ENCODE data around the gene PLCB1.
"Not testable (repeated sequence)": the region's sequence is repeated elsewhere in the genome, so short reads cannot be mapped to it uniquely, and the experiment has no call there.

The PLCB1 gene

DNA sequence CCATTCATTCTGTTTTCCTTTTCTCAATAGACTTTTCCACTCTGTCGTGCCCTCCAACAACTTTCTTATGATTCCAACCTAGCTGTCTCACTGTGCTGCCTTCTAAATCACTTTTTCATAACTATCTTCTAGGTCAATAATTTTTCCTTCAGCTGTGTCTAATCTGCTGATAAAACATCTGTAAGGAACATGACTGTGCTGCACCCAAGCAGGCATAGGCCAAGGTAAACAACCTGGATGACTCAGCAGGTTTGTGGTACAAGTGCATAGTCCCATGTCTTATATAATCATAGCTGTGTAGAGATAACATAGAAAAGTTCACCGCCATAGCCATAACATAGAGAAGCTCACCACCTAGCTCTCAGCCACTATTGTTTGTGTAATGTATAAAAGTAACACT, 332.3 kb downstream of the PLCB1 start:
- Histone ChIP-seq H3K4me3 (ENCODE audit: low read depth in 1 of 2, low read length in 2 of 2) (no peak overlapping the region), H3K9me3 (ENCODE audit: control insufficient read depth in 1 of 2, low read length in 2 of 2) (peaks cover 0 to 3% of the 10 kb centered on the region in 2 donors), H3K27ac (ENCODE audit: low read length) (no peak overlapping the region), H3K27me3 (ENCODE audit: low read depth, low read length) (no peaks in the 10 kb centered on the region), H3K4me1 (ENCODE audit: control insufficient read depth in 1 of 2, insufficient read depth in 2 of 2, low read length in 2 of 2) (no peaks in the 10 kb centered on the region), H3K36me3 (ENCODE audit: control insufficient read depth in 1 of 2, insufficient read depth in 2 of 2, low read length in 2 of 2) (no peaks in the 10 kb centered on the region)

DNA sequence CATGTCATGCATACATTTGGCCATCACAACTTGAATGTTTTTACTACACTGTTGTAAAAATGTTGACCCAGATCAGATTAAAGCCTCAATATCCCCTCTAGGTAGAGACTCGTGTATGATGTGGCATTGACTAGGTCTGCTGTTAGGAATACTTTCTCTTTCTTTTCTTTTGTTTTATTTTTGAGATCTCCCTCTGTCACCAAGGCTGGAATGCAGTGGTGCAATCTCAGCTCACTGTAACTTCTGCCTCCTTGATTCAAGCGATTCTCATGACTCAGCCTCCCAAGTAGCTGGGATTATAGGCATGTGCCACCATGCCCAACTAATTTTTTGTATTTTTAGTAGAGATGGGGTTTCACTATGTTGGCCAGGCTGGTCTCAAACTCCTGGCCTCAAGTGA, 334.7 kb downstream of the PLCB1 start:
- not testable (repeated sequence) for H3K9me3 ChIP-seq (ENCODE audit: control insufficient read depth in 1 of 2, low read length in 2 of 2); H3K36me3 ChIP-seq (ENCODE audit: control insufficient read depth in 1 of 2, insufficient read depth in 2 of 2, low read length in 2 of 2); H3K27ac ChIP-seq (ENCODE audit: low read length); H3K4me3 ChIP-seq (ENCODE audit: low read depth in 1 of 2, low read length in 2 of 2); H3K27me3 ChIP-seq (ENCODE audit: low read depth, low read length); H3K4me1 ChIP-seq (ENCODE audit: control insufficient read depth in 1 of 2, insufficient read depth in 2 of 2, low read length in 2 of 2)

DNA sequence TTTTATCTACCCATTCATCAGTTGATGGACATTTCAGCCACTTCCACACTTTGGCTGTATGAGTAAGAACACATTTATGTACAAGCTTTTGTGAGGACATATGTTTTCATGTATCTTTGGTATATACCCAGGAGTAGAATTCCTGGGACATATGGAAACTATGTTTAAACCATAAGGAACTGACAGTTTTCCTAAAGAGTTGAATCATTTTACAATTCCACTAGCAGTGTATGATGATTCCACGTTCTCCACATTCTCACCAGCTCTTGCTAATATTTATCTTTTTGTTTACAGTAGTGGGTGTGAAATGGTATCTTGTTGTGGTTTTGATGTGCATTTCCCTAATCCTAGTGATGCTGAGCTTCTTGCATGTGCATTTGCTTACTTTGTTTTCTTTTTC, 338.1 kb downstream of the PLCB1 start:
- H3K36me3 ChIP-seq (ENCODE audit: control insufficient read depth in 1 of 2, insufficient read depth in 2 of 2, low read length in 2 of 2): no peaks in the 10 kb centered on the region
- no peak overlapping the region for H3K27ac ChIP-seq (ENCODE audit: low read length)
- H3K27me3 ChIP-seq (ENCODE audit: low read depth, low read length): no peaks in the 10 kb centered on the region
- no peak overlapping the region for H3K4me3 ChIP-seq (ENCODE audit: low read depth in 1 of 2, low read length in 2 of 2)
- peaks cover 0 to 10% of the 10 kb centered on the region in 2 donors for H3K4me1 ChIP-seq (ENCODE audit: control insufficient read depth in 1 of 2, insufficient read depth in 2 of 2, low read length in 2 of 2)
- H3K9me3 ChIP-seq (ENCODE audit: control insufficient read depth in 1 of 2, low read length in 2 of 2): no peaks in the 10 kb centered on the region

DNA sequence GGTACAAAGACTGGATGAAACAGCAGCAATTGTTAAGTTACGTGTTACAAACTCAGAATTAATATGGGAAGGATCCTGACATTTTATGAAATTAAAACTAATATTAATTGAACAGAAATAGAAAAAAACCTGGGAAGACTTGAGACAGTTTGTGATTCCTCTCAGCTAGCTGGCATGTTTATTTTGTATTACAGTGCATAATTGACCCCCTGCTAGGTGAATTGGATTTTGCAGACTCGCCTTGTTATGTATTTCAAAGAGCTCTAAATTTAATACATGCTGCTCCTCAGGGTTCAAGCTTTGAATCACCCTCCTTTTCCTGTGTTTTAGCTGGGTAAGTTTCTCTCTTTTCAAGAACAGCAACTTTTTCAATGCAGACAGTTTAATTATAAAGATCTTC, 339.4 kb downstream of the PLCB1 start:
- H3K27ac ChIP-seq (ENCODE audit: low read length): no peak overlapping the region
- H3K27me3 ChIP-seq (ENCODE audit: low read depth, low read length): no peaks in the 10 kb centered on the region
- peaks cover 0 to 10% of the 10 kb centered on the region in 2 donors for H3K4me1 ChIP-seq (ENCODE audit: control insufficient read depth in 1 of 2, insufficient read depth in 2 of 2, low read length in 2 of 2)
- H3K4me3 ChIP-seq (ENCODE audit: low read depth in 1 of 2, low read length in 2 of 2): no peak overlapping the region
- no peaks in the 10 kb centered on the region for H3K9me3 ChIP-seq (ENCODE audit: control insufficient read depth in 1 of 2, low read length in 2 of 2)
- H3K36me3 ChIP-seq (ENCODE audit: control insufficient read depth in 1 of 2, insufficient read depth in 2 of 2, low read length in 2 of 2): no peaks in the 10 kb centered on the region

DNA sequence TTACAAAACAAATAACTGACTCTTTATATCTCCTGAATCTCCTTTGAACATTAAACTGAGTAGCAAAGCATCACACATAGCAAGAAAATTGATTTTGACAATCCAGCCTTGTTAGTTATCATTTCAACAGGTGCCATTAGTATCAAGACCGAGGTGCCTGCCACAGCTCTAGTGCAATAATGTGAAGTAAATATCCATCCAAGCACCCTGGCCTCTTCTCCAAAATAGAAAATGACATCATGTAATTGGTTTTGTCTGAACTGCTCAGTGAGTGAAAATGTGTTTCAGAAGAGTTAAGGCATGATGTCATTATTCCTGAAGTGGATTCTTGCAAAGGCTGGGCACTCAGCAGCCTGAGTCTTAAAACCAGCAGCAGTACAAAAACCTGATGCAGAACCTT, 341.4 kb downstream of the PLCB1 start:
- Histone ChIP-seq H3K4me1 (ENCODE audit: control insufficient read depth in 1 of 2, insufficient read depth in 2 of 2, low read length in 2 of 2) (peaks cover 0 to 10% of the 10 kb centered on the region in 2 donors), H3K4me3 (ENCODE audit: low read depth in 1 of 2, low read length in 2 of 2) (no peak overlapping the region), H3K27me3 (ENCODE audit: low read depth, low read length) (no peaks in the 10 kb centered on the region), H3K9me3 (ENCODE audit: control insufficient read depth in 1 of 2, low read length in 2 of 2) (no peaks in the 10 kb centered on the region), H3K36me3 (ENCODE audit: control insufficient read depth in 1 of 2, insufficient read depth in 2 of 2, low read length in 2 of 2) (no peaks in the 10 kb centered on the region), H3K27ac (ENCODE audit: low read length) (no peak overlapping the region)

DNA sequence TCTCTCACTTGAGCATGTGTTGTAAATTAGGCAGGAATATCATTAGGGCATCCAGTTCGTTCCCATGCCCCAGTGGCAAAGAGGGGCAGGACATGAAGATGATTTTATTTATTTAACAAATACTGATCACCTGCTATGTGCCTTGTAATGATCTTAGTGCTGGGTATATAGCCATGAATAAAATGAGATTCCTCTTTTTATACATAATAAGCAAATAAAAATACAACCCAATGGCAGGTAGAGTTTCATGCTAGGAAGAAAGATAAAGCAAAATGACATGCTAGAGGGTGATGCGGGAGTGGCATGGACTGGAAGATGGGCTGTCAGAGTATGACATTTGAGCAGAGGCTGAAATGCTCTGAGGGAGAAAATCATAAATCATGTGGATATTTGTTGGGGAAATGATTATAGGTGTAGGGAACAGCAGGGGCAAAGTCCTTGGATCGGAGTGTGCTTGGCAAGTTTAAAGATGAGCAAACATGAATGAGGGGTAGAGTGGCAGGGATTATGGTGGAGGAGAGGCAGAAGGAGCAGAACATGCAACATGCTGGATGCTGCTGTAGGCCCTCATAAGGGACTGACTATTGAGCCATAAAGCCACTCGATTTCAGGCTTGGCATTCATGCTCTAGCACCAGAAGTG, 342.1 kb downstream of the PLCB1 start:
- H3K36me3 ChIP-seq (ENCODE audit: control insufficient read depth in 1 of 2, insufficient read depth in 2 of 2, low read length in 2 of 2): no peaks in the 10 kb centered on the region

DNA sequence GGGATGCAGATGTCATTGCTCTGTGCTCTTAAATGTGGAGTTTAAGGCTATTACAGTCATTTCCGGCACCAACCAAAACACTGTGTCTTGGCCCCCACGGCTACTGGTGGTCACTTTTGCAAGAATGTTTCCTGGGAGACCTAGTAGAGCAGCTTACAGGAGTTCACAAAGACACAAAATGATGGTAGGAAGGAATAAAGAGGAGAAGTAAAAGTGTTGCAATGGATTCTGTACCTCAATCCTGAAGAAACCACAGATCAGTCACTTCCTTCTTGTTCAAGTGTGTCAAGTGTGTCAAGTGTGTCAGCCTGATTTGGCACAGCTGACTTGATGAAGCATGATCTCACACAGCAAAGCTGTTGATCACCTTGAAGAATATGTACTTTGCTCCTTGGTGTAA, 344.0 kb downstream of the PLCB1 start:
- H3K27me3 ChIP-seq (ENCODE audit: low read depth, low read length): no peaks in the 10 kb centered on the region
- H3K4me3 ChIP-seq (ENCODE audit: low read depth in 1 of 2, low read length in 2 of 2): no peak overlapping the region
- H3K4me1 ChIP-seq (ENCODE audit: control insufficient read depth in 1 of 2, insufficient read depth in 2 of 2, low read length in 2 of 2): peaks cover 0 to 10% of the 10 kb centered on the region in 2 donors
- no peaks in the 10 kb centered on the region for H3K9me3 ChIP-seq (ENCODE audit: control insufficient read depth in 1 of 2, low read length in 2 of 2)
- H3K36me3 ChIP-seq (ENCODE audit: control insufficient read depth in 1 of 2, insufficient read depth in 2 of 2, low read length in 2 of 2): no peaks in the 10 kb centered on the region
- H3K27ac ChIP-seq (ENCODE audit: low read length): no peak overlapping the region

More for the DNA sequence above, 342.1 kb downstream of the PLCB1 start:
- Histone ChIP-seq H3K4me3 (ENCODE audit: low read depth in 1 of 2, low read length in 2 of 2) (no peak overlapping the region), H3K9me3 (ENCODE audit: control insufficient read depth in 1 of 2, low read length in 2 of 2) (no peaks in the 10 kb centered on the region), H3K27me3 (ENCODE audit: low read depth, low read length) (no peaks in the 10 kb centered on the region), H3K4me1 (ENCODE audit: control insufficient read depth in 1 of 2, insufficient read depth in 2 of 2, low read length in 2 of 2) (peaks cover 0 to 10% of the 10 kb centered on the region in 2 donors), H3K27ac (ENCODE audit: low read length) (no peak overlapping the region)

DNA sequence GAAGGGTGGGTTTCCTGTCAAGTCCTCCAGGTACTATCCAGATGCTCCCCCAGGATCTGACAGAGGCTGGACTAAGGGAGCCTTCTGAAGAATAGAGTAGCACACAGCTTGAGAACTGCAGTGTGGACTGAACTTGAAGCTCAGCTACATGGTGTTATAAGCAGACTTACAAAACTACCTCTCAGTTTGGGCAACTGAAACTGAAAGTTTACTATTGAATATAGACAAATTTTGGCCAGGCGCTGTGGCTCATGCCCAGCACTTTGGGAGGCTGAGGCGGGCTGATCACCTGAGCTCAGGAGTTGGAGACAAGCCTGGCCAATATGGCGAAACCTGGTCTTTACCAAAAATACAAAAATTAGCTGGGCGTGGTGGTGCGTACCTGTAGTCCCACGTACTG, 348.5 kb downstream of the PLCB1 start:
- no peaks in the 10 kb centered on the region for H3K4me1 ChIP-seq (ENCODE audit: control insufficient read depth in 1 of 2, insufficient read depth in 2 of 2, low read length in 2 of 2)
- no peaks in the 10 kb centered on the region for H3K36me3 ChIP-seq (ENCODE audit: control insufficient read depth in 1 of 2, insufficient read depth in 2 of 2, low read length in 2 of 2)
- no peaks in the 10 kb centered on the region for H3K27me3 ChIP-seq (ENCODE audit: low read depth, low read length)

DNA sequence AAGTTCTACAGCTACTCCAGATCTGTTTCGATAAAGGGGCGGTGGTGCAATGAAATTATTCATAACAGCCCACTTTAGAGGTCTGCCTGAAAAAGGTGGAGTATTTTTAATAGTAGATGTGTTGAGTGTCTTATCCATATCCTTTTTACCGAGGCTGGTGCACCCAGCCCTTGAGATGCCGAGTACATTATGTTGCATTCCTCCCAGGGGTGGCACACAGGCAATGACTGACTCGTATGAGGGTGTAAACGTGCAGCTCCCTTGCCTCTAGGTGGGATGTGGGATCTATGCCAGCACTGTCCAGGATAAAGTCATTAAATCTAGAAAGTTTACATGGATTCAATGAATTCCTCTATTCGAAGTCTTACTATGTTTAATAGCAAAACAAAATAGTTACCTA, 355.6 kb downstream of the PLCB1 start:
- no peak overlapping the region for H3K4me3 ChIP-seq (ENCODE audit: low read depth in 1 of 2, low read length in 2 of 2)

More for the DNA sequence above, 348.5 kb downstream of the PLCB1 start:
- no peaks in the 10 kb centered on the region for H3K9me3 ChIP-seq (ENCODE audit: control insufficient read depth in 1 of 2, low read length in 2 of 2)
- H3K4me3 ChIP-seq (ENCODE audit: low read depth in 1 of 2, low read length in 2 of 2): no peak overlapping the region
- no peak overlapping the region for H3K27ac ChIP-seq (ENCODE audit: low read length)

DNA sequence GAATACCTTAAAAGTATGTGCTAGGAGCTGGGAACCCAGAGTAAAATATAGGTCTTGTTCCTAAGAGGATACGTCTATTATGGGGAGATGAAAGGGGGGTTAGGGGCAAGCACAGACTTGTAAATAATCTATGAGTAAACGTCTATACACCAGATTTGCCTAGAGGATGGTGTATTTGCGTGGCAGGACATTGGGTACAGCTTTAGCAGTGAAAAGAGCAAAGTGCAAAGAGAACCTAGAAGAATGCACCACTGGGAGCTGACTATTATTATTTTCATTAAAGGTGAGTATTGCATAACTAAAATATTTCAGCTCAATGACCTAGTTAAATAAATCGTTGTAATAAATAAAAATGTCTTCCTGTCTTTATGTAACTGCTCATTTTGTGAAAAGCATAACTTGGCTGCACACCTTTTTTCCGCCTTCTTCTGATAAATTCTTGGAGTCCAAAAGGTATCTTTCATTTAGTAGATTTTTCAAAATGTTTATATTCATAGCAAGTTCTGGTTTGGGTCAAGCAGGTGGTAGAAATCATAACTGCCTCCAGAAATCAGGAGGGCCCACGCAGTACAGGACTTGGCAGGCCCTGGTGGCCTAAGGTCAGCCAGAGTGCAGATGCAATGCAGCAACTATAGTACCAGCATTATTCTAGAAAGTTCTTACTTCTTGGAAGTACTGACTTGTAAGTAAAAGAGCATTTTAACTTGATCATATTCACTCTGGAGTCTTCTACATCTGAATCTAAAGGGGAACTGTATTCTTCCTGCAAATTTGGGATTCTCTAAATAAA, 357.2 kb downstream of the PLCB1 start:
- Histone ChIP-seq H3K27ac (ENCODE audit: low read length) (no peak overlapping the region), H3K4me3 (ENCODE audit: low read depth in 1 of 2, low read length in 2 of 2) (no peak overlapping the region), H3K9me3 (ENCODE audit: control insufficient read depth in 1 of 2, low read length in 2 of 2) (no peaks in the 10 kb centered on the region), H3K4me1 (ENCODE audit: control insufficient read depth in 1 of 2, insufficient read depth in 2 of 2, low read length in 2 of 2) (peaks cover 0 to 24% of the 10 kb centered on the region in 2 donors), H3K27me3 (ENCODE audit: low read depth, low read length) (no peaks in the 10 kb centered on the region), H3K36me3 (ENCODE audit: control insufficient read depth in 1 of 2, insufficient read depth in 2 of 2, low read length in 2 of 2) (no peaks in the 10 kb centered on the region)

More for the DNA sequence above, 355.6 kb downstream of the PLCB1 start:
- Histone ChIP-seq H3K4me1 (ENCODE audit: control insufficient read depth in 1 of 2, insufficient read depth in 2 of 2, low read length in 2 of 2) (peaks cover 0 to 21% of the 10 kb centered on the region in 2 donors), H3K27ac (ENCODE audit: low read length) (no peak overlapping the region), H3K27me3 (ENCODE audit: low read depth, low read length) (no peaks in the 10 kb centered on the region), H3K9me3 (ENCODE audit: control insufficient read depth in 1 of 2, low read length in 2 of 2) (no peaks in the 10 kb centered on the region), H3K36me3 (ENCODE audit: control insufficient read depth in 1 of 2, insufficient read depth in 2 of 2, low read length in 2 of 2) (no peaks in the 10 kb centered on the region)

DNA sequence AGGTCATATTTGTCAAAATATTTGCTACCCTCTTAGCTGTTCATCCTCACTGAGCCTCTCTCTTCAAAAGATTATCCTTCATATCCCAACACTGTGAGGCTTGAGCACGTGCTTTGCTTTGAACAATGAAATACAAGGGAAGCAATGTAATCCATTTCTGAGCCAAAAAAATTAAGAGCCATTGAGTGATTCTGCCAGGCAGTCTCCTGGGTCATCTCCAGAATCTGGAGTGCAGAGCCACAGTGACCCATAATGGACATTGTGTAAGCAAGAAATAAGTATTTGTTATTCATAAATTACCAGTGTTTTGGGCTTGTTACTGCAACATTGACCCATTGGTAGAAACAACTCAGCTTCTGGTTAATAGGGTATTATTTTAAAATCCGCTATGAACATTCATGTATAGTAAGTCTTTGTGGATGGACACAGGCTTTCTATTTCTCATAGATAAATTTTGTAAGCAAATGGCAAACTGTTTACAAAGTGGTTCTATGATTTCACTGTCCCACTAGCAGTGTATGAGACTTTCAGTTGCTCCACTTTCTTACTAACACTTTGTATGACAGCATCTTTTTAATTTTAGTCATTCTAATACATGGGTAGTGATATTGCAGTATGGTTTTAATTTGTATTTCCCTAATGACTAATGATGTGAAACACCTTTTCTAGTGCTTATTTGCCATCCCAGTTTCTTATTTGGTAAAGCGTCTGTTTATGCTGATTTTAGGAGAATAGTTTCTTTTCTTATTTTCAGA, 358.2 kb downstream of the PLCB1 start:
- Histone ChIP-seq H3K4me1 (ENCODE audit: control insufficient read depth in 1 of 2, insufficient read depth in 2 of 2, low read length in 2 of 2) (peaks cover 0 to 25% of the 10 kb centered on the region in 2 donors), H3K27me3 (ENCODE audit: low read depth, low read length) (no peaks in the 10 kb centered on the region), H3K27ac (ENCODE audit: low read length) (no peak overlapping the region)

More for the DNA sequence above, 358.2 kb downstream of the PLCB1 start:
- no peak overlapping the region for H3K4me3 ChIP-seq (ENCODE audit: low read depth in 1 of 2, low read length in 2 of 2)
- H3K36me3 ChIP-seq (ENCODE audit: control insufficient read depth in 1 of 2, insufficient read depth in 2 of 2, low read length in 2 of 2): no peaks in the 10 kb centered on the region
- no peaks in the 10 kb centered on the region for H3K9me3 ChIP-seq (ENCODE audit: control insufficient read depth in 1 of 2, low read length in 2 of 2)
